HG02610 (cell line): Measurements from ENCODE around the gene SUSD1.
"Not testable (repeated sequence)": the region's sequence is repeated elsewhere in the genome, so short reads cannot be mapped to it uniquely, and the experiment has no call there.

Source experiments
- ATAC-seq: cut with Tn5 transposase; IDR thresholded peaks from one replicate; pipeline ENCODE4 v1.9.1; 2021; ENCODE audit warnings: mild to moderate bottlenecking, moderate library complexity; ENCODE audit not compliant: unreplicated experiment

SUSD1 gene

GRCh38 chr9:112104401-112104800, 70.7 kb downstream of the SUSD1 start:
- no peak for ATAC-seq

GRCh38 chr9:112103405-112103804, 71.7 kb downstream of the SUSD1 start:
- no peak for ATAC-seq

- no peak for ATAC-seq
Measured at GRCh38 chr9:112097712-112098688, 77.1 kb downstream of the SUSD1 start.

GRCh38 chr9:112094948-112095681, 80.0 kb downstream of the SUSD1 start:
- no peak for ATAC-seq

- ATAC-seq, result no peak
Measured at GRCh38 chr9:112094241-112094640, 80.9 kb downstream of the SUSD1 start.

GRCh38 chr9:112093870-112094216, 81.3 kb downstream of the SUSD1 start:
- no peak for ATAC-seq

GRCh38 chr9:112093147-112093869, 81.8 kb downstream of the SUSD1 start:
- ATAC-seq, result no peak

- ATAC-seq, result no peak
Measured at GRCh38 chr9:112091810-112092209, 83.3 kb downstream of the SUSD1 start.

GRCh38 chr9:112087506-112087905, 87.6 kb downstream of the SUSD1 start:
- ATAC-seq, result no peak

- no peak for ATAC-seq
Measured at GRCh38 chr9:112086627-112087026, 88.5 kb downstream of the SUSD1 start.

GRCh38 chr9:112084907-112085306, 90.2 kb downstream of the SUSD1 start:
- no peak for ATAC-seq

GRCh38 chr9:112084334-112084733, 90.8 kb downstream of the SUSD1 start:
- ATAC-seq, result no peak

GRCh38 chr9:112081918-112082729, 93.0 kb downstream of the SUSD1 start:
- ATAC-seq, result no peak

GRCh38 chr9:112080831-112081542, 94.1 kb downstream of the SUSD1 start:
- ATAC-seq, result no peak

GRCh38 chr9:112078432-112078831, 96.7 kb downstream of the SUSD1 start:
- ATAC-seq, result peak; percentile 33

- peak; percentile 53 for ATAC-seq
Measured at GRCh38 chr9:112076814-112077213, 98.3 kb downstream of the SUSD1 start.

GRCh38 chr9:112075009-112075378, 100.1 kb downstream of the SUSD1 start:
- no peak for ATAC-seq

- ATAC-seq, result peak; percentile 31
Measured at GRCh38 chr9:112074250-112075008, 100.7 kb downstream of the SUSD1 start.

- ATAC-seq, result not testable (repeated sequence)
Measured at GRCh38 chr9:112073639-112074173, 101.4 kb downstream of the SUSD1 start.
